ENCODE data around the gene PLCB2.

PLCB2 gene

GRCh38 chr15:40307421-40308211 is at the start of gene PLCB2:
PLCB2 (minus strand) TSS chr15:40307935; CDS start chr15:40307672, 263 bp downstream.
- peak; percentile 56 to 57 for DNase-seq

GRCh38 chr15:40357246-40357645 is 49.5 kb upstream of the PLCB2 start:
- no peak for DNase-seq

GRCh38 chr15:40355976-40356585 is 48.3 kb upstream of the PLCB2 start:
- no peak for DNase-seq

GRCh38 chr15:40354408-40355171 is 46.9 kb upstream of the PLCB2 start:
- no peak for DNase-seq

GRCh38 chr15:40353697-40354096 is 46.0 kb upstream of the PLCB2 start:
- no peak for DNase-seq

- DNase-seq: no peak
These were observed 44.7 kb upstream of the PLCB2 start for GRCh38 chr15:40352281-40352901.

GRCh38 chr15:40349163-40349562 is 41.4 kb upstream of the PLCB2 start:
- no peak for DNase-seq

- DNase-seq: no peak
These were observed 40.7 kb upstream of the PLCB2 start for GRCh38 chr15:40348474-40348870.

GRCh38 chr15:40347559-40348473 is 40.1 kb upstream of the PLCB2 start:
- no peak for DNase-seq

- no peak for DNase-seq
These were observed 39.1 kb upstream of the PLCB2 start for GRCh38 chr15:40346579-40347558.

- DNase-seq: no peak
These were observed 38.3 kb upstream of the PLCB2 start for GRCh38 chr15:40345867-40346578.

GRCh38 chr15:40345225-40345866 is 37.6 kb upstream of the PLCB2 start:
- DNase-seq: no peak

GRCh38 chr15:40344631-40345120 is 36.9 kb upstream of the PLCB2 start:
- DNase-seq: peak; percentile 60 to 64

- no peak for DNase-seq
These were observed 36.5 kb upstream of the PLCB2 start for GRCh38 chr15:40344217-40344616.

GRCh38 chr15:40343512-40343911 is 35.8 kb upstream of the PLCB2 start:
- DNase-seq: no peak

- no peak for DNase-seq
These were observed 34.9 kb upstream of the PLCB2 start for GRCh38 chr15:40342416-40343320.

- no peak for DNase-seq
These were observed 33.1 kb upstream of the PLCB2 start, which contains the start of gene CCDC9B for GRCh38 chr15:40340740-40341400. CCDC9B (minus strand) TSS chr15:40340939; CDS start chr15:40340819, 120 bp downstream.
